ENCODE data around the gene ZNF311. TPM values are rescaled to one million over a fixed set of nuclear protein-coding genes. Genes with fewer than 3 reads are reported as not detected.

ZNF311 gene
- total RNA-seq, 1 donor from 2014 or later = 0.36 TPM

- H3K4me3 ChIP-seq = no peak overlapping the region
- TF ChIP-seq CTCF (IDR thresholded peaks at IDR 0.05; ENCODE audit: borderline replicate concordance) = no peak
- intact Hi-C loops (cut with micrococcal nuclease) = loop anchor here (5.0 kb wide), 1 partner anchor 328 kb away; no protein-coding TSS in a partner anchor
- H3K9me3 ChIP-seq (replicated peaks) = no peaks in the 10 kb centered on the region
- H3K4me1 ChIP-seq = peaks cover 18% of the 10 kb centered on the region
- no peak overlapping the region for H3K27ac ChIP-seq (replicated peaks)
- H3K36me3 ChIP-seq = no peaks in the 10 kb centered on the region
- DNase-seq = no peak
- H3K27me3 ChIP-seq (ENCODE audit: low read depth) = peaks cover 79% of the 10 kb centered on the region
Observed at GRCh38 chr6:29014729-29015608, 9.9 kb upstream of the ZNF311 start.

- DNase-seq = no peak
- Histone ChIP-seq H3K4me3 (peak overlapping the region; percentile 64), H3K27ac (replicated peaks) (no peak overlapping the region), H3K9me3 (replicated peaks) (no peaks in the 10 kb centered on the region), H3K4me1 (peaks cover 11% of the 10 kb centered on the region), H3K27me3 (ENCODE audit: low read depth) (peaks cover 93% of the 10 kb centered on the region), H3K36me3 (no peaks in the 10 kb centered on the region)
- intact Hi-C loops (cut with micrococcal nuclease) = no loop called here
- TF ChIP-seq CTCF (IDR thresholded peaks at IDR 0.05; ENCODE audit: borderline replicate concordance) = no peak
Observed at GRCh38 chr6:29011276-29011734, 6.2 kb upstream of the ZNF311 start.

DNA sequence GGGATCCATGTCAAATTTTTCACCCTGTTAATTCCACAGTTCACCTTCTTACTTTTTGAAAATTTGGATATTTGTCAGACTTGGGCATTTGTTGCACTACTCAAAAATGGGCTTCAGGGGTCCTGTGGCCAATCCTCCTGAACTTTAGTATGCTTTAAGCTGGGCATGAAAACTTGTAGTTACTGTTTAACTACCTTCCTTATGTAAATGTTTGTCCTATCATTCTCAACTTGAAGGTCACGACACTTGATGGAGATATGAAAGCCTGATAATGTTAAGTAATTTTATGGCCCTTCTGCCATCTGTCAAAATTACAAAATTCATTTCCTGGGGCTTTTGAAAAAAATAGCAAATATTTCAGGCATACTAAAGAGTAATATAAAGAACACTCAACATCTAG lies 4.2 kb upstream of the ZNF311 start:
- Histone ChIP-seq H3K4me3 (no peak overlapping the region), H3K27me3 (ENCODE audit: low read depth) (peaks cover 77% of the 10 kb centered on the region), H3K27ac (replicated peaks) (no peak overlapping the region), H3K9me3 (replicated peaks) (no peaks in the 10 kb centered on the region), H3K4me1 (peaks cover 17% of the 10 kb centered on the region), H3K36me3 (no peaks in the 10 kb centered on the region)
- DNase-seq = no peak
- intact Hi-C loops (cut with micrococcal nuclease) = no loop called here
- no peak for TF ChIP-seq CTCF (IDR thresholded peaks at IDR 0.05; ENCODE audit: borderline replicate concordance)

DNA sequence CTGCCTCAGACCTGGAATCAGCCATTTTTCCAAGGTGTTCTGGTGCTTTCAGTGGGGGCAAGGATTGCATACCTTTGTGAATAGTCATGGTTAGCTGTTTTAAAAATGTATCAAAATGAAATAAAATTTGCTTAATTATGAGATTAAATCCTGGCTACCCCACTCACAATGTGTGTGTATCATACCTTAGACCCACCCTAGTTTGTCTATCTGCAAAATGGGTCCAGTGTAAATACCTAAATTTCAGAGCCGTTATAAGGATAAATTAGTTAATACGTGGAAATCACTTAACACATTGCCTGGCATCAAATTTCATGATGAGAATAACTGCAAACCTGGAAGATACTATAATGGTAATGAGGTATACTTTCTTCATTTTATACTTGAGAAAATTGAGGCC lies 3.0 kb upstream of the ZNF311 start:
- Histone ChIP-seq H3K9me3 (replicated peaks) (no peaks in the 10 kb centered on the region), H3K4me1 (peaks cover 17% of the 10 kb centered on the region)
- intact Hi-C loops (cut with micrococcal nuclease) = no loop called here

More for the DNA sequence above, 3.0 kb upstream of the ZNF311 start:
- Histone ChIP-seq H3K4me3 (no peak overlapping the region), H3K27me3 (ENCODE audit: low read depth) (peaks cover 65% of the 10 kb centered on the region), H3K27ac (replicated peaks) (no peak overlapping the region), H3K36me3 (no peaks in the 10 kb centered on the region)
- no peak for DNase-seq
- TF ChIP-seq CTCF (IDR thresholded peaks at IDR 0.05; ENCODE audit: borderline replicate concordance) = no peak
